Activated CD4-positive, alpha-beta T cell treated with anti-CD3 and anti-CD28 coated beads for 48 hours (primary cell): ENCODE measurements around the gene MSRB1.
"Not testable (repeated sequence)": the region's sequence is repeated elsewhere in the genome, so short reads cannot be mapped to it uniquely, and the experiment has no call there.

Experiments
- DNase-seq: peaks from one replicate; pipeline ENCODE4 v3.0.0-alpha.2; 2020

The MSRB1 gene

DNA sequence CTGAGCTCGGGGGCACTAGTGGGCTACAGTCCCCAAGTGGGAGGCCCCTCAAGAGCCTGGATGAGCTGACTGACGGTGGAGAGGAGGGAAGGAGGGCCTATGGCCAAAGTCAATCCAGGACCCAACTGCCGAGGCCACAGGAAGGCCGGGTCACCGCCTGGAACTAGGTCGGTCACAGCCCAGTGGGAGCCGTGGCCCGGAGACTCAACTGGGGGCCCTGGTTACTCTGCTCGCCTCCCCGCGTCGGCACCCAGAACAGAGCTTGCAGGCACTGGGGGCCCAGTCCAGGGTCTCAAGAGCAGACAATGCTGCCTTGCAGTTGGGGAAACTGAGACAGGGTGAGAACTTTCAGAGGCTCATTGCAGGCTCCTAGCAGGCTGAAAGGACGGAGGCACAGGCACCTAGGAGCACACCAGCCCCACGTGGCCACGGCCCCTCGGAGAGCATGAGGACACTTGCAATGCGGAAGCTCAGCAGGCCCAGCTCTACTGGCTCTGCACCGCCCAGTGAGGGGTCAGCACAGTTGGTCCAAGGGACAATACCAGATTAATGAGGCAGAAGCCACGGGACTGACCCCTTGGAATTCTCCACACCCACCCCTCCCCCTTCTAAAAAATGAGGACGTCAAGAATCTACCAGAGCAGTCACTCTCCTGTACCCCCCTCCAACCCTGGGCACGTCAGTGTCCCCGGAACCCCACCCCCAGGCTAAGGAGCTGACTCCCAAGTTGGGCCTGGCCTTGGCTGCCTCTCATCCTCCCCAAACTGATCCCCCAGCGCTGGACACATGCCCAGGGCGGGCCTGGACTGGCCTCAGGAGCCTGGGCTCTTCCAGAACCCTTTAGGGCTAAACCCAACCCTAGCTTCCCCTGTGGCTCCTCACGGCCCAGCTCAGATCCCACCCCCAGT is 27.0 kb downstream of the MSRB1 start:
- no peak for DNase-seq

DNA sequence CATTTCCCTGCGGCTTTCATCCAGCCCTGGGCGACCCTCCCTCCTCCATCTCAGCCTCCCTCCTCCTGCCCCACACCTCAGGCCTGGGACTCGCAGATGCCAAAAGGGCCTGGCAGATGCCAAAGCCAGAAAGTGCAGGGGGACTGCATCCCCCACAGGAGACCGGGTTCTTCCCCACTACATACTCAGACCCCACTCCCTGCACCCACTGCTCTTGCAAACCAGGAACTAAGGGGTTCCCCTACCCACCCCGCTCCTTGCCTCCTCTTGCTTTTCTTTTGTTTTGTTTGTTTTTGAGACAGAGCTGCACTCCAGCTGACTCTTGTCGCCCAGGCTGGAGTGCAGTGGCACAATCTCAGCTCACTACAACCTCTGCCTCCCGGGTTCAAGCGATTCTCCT is 28.0 kb downstream of the MSRB1 start:
- no peak for DNase-seq

DNA sequence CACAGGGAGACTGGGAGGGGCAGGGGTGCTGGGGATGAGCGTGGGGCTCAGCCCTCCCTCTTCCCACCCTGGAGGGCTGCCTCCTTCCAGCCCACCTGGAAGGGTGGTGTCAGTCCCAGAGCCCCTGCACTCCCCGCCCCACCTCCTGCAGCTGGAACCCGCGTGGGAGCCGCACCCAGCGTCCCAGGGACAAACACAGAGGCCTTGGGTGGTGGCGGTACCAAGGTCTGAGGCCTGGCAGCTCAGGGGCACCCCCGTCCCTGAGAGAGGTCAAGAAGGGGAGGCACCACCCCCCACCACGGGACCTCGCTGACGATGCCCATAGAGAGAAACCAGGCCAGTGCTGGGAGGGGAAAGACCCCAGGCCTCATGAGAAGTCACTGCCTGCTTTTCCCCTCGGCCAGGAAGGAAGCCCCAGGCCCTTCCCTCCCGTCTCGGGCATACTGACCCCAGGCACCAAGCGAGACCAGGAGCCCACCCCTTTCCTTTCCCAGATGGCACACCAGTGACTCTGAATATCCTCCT is 28.9 kb downstream of the MSRB1 start:
- DNase-seq, result no peak

DNA sequence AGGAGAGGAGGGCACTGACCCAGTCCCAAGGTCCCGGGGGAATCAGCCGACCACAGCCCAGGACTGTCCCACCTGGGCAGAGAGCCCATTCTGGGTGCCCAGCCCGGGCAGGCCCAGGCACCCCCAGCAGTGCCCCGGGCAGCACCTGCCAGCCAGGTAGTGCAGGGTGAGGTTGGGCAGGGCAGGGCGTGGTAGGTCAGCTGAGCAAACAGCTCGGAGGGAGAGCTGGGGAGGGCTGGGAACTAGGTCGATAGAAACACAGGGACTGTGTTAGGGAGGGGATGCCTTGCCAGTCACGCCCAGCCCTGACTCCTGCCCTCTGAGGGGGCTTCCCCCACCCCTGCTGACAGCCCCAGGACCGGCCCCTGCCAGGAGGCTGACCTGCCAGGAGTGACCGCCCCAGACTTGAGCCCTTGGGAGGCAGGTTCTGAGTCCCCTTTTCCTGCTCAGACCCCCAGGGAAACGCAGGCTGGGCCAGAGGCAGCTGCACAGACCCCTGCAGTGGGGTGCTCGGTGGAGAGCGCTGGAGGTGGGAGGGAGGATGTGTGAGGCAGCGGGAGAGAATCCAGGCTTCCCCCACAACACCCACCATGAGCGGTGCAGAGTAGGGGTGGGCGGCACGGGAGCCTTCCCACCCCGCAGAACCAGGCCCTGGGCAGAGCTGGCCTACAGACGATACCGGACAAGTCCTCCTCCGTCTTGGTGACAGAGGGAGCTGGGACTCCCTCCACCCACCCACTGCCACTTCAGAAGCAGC is 29.5 kb downstream of the MSRB1 start:
- no peak for DNase-seq

DNA sequence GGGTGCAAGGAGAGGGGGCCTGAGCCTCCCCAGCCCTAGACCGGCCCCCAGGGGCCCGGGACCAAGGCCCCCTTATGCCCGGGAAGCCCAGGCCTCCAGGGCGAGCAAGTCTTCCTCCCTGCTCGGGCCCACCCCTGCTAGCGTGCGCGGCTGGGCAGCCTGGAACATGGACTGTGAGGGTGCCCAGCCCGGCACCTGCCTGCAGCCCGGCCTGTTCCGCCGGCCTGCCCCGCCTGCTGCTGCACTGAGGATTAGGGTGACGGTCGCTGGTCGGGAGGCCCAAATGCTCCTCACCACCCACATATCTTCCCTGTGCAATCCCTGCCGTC is 30.8 kb downstream of the MSRB1 start:
- DNase-seq, result no peak

DNA sequence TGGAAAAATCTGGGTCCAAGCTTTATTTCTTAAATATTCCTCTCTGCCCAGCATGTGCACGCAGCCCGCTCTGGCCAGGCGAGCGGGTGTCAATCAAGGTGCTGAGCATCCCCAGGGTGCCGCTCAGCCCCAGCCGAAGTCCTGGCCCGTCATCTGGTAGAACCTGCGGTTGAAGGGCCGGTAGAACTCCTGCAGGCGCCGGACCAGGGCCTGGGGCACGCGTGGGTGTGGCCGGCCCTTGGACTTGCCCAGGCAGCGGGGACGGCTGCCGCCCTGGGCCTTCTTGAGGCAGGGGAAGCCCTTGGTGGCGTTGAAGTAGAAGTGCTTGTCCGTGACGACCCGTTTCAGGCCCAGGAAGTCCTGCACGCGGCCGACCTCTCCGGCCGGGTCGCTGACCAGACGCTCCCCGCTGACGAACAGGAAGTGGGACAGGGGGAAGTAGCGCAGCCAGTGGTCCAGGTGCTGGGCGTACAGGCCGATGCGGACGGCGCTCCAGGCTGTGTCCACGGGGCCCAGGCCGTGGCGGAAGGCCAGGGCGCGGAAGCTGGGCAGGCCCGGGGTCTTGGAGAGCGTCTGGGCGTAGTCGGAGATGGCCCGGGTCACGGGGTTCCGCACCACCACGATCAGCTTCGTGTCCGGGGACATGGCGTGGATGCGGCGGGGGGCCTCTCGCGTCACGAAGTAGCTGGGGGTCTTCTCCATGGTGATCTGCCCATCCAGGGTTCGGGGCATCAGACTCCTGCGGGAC is 31.4 kb downstream of the MSRB1 start:
- DNase-seq, result no peak

DNA sequence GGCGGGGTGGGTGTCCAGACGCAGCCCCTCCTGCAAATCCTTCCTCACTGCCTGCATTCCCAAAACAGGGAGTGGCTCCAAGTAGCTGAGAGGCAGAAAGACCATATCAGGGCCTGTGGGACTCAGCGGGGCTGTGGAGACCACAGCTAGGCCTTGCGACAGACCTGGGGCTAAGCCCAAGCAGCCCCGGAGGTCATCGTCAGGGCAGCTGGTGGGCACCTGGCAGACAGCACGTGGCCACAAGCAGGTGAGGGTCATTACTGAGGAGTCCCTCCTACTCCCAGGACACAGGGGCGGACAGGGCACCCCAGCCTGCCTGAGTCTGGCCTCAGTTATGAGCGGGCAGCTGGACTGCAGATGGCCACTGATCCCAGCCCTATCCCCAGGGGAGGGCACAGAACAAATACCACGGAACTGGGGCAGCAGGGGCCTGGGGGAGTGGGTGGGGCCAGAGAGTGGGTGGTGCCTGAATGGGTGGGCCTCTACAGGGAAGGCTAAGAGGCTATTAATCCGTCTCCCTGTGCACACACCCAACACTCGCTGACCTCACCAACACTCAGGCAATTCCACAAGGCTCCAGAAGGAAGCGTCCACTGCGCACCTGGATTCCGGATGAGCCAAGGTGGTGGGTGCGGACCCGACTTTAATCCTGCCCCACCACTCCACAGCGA is 33.3 kb downstream of the MSRB1 start:
- no peak for DNase-seq

DNA sequence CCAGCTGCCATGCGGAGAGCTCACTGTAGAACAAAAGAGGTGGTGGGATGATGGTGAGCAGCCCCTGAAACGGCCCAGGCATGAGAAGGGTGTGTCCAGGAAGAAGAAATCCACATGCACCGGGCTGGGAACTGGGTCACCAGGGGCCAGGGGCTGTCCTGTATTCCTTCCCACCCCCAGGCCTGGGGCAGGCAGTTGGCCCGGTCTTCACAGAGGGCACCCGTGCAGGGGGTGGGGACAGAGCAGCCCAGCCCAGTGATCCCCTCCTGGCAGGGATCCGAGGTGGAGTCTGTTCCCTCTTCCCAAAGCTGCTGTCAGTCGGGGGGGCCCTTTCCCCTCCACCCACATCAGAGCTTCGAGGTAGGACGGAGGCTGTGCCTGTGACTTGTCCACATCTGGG is 34.0 kb downstream of the MSRB1 start:
- no peak for DNase-seq

DNA sequence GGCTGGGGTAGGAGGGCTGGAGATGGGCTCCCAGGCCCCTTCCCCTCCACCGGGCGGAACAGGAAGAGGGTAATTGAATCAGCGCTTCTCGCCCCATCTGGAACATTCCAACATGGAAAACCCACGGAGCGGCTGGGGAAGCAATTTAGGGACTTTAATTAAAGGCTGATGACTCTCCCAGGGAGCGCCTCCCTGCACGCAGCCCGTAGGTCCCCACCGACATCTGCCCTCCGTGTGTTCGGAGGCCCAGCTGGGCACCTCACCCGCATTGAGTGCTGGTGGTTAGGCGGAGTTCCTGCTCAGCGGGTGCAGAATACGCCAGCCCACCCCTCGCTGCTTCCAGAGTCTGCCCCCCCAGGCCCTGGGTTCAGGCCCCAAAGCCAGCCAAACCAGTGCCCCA is 34.8 kb downstream of the MSRB1 start:
- no peak for DNase-seq

DNA sequence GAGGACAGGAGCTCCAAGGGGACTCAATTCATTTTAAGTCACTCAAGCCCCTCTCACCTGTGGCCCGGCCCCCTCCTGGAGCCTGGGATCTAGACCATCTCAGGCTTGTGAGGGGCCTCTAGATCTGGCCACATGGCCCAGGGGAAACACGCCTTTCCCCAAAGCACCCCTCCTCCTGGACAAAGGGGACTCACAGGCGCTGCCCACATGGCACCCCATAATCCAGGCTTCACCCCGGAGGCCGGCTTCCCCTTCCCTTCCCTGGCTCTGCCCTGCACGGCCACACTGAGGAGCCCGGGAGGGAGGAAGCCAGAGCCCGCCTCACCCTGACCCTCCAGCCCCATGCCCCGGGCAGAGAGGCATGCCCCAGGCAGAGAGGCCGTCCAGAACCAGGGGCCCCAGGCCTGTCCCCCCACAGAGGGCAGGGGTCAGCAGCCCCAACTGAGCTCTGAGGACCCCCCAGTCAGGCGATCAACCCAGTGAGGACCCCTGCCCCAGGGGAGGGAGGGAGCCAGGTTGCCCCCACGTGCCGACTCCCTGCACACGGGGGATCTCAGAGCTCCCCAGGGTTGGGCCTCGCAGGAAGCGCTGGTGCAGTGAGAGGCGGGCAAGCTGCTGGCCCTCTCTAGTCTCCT is 35.7 kb downstream of the MSRB1 start:
- DNase-seq, result no peak

DNA sequence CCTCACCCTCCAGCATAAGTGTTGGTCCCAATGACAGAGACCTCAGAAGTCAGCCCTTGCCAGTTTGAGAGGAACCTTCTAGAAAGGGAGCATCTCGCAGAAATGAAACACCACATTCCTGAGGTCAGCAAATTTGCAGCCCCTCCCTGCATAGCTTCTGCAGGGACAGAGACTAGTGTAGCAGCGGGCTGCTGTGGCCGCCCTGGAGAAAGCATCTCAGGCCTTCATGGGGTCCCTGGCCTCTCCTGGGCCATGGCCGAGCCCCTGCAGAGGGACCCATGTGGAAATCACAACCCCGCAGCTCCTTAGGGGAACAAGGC is 36.2 kb downstream of the MSRB1 start:
- DNase-seq, result no peak

DNA sequence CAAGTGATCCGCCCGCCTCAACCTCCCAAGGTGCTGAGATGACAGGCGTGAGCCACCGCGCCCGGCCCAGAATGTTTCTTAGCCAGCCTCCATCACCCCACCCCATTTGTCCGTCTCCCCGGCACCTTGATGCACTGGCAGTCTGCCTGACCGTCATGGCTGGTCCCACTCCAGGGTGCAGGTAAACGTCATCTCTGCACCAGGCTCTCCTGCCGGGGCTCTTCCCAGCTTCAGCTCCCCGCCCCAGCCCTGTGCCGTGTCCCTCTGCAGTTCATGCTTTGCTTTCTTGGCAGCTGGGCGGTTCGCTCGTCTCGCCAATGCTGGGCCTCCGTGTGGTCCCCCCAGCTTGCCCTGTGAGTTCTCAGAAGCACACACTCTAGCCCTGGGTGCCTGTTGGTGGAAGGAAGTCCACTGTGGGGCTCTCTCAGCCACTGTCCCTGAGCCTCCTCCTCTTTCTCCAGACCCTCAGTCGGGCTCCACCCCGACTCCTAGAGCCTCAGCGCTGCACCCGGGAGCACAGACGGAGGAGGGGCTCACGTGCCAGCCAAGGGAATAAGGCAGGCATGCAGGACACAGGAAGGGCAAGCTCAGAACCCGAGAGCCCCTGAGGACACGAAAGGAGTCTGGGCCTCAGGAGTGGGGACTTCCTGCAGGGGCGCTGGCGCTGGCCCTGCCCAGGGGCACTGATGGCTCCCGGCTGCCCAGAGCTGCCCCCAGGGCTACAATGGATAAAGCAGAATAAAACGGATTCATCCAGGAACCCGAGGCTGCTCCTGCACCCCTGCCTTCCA is 36.7 kb downstream of the MSRB1 start:
- DNase-seq, result no peak

DNA sequence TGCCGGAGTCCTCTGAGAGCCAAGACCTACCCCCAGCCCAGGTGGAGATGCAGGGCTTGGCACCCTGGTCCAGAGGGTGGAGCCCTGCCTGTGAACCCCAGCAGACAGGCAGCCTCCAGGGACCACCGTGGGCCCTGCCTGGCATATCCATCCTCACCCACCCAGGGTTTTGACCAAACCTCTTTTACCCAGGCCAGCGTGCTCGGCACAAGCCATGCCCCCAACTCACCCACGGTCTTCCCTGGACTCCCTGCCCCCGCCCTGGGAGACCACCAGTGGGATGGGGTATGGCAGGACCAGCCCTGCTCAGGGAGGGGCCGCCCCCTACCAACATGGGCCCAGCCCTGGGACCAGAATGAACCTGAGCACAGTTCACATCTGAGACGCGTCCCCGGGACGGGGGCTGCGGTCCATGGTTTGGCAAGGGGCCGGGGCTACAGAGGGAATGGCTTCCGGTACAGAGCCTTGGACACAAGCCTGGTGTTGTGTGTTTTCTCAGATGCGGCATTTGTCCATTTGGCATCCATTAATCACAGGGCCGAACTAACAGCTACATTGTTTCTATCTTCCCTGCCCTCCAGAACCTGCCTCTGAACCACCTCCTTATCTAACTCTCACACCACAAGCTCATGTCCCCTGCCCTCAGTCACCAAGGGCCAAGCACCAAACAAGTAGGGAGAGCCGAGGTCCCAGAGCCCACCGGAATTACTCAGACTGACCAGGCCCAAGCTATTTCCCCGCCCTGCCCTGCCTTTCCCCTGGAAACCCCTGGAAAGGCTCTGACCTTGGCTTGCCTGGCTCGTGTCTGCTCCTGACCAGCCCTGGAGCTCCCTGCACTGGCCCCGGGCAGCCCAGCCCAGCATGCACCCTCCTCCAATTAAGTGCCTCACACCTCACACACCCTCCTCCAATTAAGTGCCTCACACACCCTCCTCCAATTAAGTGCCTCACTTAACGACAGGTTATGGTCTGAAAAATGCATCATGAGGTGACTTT is 38.9 kb downstream of the MSRB1 start:
- no peak for DNase-seq

DNA sequence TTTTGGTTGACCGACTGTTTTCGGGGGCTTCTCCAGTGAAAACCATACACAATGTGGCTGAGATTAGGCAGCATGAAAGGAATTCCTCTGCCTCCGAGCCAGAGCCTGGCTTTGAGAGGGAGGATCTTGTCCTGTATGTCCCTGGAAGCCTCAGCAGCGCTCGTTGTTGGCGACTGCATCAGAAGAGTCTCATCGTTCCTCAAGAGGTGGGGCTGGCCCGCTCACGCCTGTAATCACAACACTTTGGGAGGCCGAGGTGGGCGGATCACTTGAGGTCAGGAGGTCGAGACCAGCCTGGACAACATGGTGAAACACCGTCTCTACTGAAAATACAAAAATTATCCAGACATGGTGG is 39.8 kb downstream of the MSRB1 start:
- DNase-seq, result no peak

DNA sequence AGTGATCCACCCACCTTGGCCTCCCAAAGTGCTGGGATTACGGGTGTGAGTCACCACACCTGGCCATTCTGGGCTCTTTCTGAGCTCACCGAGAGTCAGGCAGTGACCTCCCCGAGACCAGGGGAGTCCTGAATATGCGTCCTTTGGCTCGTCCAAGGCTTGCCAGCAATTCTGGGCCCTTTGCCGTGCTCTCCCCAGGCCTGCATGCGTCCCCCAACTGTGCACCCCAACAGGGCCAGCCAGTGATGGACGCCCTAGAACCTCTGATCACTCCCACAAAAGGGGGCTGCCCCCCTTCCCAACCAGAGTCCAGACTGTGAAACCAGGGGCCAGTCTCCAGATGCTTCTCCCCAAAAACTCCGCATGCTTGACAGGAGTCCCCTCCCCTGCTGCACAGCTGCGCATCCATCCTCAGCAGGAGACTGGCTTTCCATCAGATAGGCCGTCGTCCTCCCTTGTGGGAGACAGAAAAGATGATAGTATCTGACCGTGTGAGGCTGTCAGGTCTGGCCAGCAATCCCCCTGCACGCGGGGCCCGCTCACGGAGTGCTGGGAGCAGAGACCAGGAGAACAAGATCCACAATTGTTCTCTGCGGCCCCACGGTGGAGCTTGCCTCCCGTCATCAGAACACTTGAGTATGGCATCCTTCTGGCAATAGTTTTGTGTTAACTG is 40.3 kb downstream of the MSRB1 start:
- DNase-seq, result no peak

DNA sequence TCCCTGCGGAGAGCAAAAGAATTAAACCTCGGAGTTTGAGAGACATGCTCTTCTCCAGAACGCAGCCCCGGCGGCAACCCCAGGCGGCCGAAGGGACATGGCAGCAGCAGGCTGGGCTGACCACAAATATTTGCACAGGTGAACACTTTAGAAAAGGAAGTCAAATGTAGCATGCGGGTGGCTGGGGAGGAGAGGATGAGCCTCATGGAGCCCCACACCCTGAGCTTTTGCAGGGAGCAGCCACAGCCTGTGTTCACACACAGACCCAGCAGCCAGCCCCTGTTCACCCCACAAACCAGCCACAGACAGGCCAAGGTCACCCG is 42.6 kb downstream of the MSRB1 start:
- no peak for DNase-seq

DNA sequence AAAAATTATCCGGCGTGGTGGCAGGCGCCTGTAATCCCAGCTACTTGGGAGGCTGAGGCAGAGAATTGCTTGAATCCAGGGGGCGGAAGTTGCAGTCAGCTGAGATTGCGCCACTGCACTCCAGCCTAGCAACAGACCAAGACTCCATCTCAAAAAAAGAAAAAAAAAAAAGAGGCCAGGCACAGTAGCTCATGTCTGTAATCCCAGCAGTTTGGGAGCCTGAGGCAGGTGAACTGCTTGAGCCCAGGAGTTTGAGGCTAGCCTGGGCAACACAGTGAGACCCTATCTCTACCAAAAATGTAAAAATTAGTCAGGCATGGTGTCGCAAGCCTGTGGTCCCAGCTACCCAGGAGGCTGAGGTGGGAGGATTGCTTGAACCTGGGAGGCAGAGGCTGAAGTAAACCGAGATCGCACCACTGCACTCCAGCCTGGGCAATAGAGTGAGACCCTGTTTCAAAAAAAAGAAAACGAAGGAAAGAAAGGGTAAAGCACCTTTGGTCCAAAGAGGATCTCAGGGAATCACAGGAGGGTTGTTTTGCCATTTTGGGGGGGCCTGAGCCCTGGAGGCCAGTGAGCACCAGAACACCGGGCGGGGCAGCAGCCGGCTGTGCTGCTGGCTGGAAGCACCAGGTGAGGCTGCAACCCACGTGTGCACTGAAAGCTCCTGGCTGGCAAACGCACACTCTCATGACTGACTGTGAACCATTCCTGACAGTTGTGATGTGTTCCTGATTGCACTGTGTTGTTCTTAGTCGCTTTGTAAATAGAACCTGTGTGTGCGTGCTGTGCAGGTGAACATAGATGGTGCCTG is 43.2 kb downstream of the MSRB1 start:
- no peak for DNase-seq

DNA sequence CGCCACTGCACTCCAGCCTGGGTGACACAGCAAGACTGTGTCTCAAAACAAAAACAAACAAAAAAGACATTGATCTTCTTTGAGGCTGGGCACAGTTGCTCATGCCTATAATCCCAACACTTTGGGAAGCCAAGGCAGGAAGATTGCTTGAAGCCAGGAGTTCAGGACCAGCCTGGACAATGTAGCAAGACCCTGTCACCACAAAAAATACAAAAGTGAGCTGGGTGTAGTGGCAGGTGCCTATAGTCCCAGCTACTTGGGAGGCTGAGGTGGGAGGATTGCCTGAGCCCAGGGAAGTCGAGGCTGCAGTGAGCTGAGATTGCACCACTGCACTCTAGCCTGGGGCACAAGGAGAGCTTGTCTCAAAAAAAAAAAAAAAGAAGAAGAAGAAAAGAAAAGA is 45.3 kb downstream of the MSRB1 start:
- DNase-seq, result not testable (repeated sequence)
